Activated naive CD4-positive, alpha-beta T cell treated with anti-CD3 and anti-CD28 coated beads, Interleukin-2, amount 50 U/mL, for 16 hours (primary cell): Measurements from ENCODE around the gene PDIA5.
"Not testable (repeated sequence)": the region's sequence is repeated elsewhere in the genome, so short reads cannot be mapped to it uniquely, and the experiment has no call there.

Source experiments
- DNase-seq: peaks from one replicate; pipeline ENCODE4 v3.0.0-alpha.2; 2020

The PDIA5 gene

GRCh38 chr3:123151853-123152420 is 85.1 kb downstream of the PDIA5 start:
- not testable (repeated sequence) for DNase-seq

DNA sequence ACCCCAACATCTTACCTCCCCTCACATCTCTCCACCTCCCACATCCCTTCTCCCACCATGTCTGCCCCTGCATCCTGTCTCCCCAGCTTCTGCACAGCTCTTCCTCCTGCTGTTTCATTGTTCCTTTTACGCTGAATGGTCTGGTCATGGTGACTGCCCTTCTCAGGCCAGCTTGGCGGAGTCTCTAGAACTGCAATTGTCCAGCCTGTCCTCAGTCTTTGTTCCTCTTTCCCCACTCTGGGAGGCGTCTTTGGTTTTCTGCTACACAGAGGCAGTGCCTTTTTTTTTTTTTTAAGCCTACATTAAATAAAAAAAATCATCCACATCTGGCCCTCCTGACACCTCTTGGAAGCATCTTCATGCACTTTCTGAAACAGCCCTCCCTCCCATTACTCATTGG is 85.9 kb downstream of the PDIA5 start:
- no peak for DNase-seq

DNA sequence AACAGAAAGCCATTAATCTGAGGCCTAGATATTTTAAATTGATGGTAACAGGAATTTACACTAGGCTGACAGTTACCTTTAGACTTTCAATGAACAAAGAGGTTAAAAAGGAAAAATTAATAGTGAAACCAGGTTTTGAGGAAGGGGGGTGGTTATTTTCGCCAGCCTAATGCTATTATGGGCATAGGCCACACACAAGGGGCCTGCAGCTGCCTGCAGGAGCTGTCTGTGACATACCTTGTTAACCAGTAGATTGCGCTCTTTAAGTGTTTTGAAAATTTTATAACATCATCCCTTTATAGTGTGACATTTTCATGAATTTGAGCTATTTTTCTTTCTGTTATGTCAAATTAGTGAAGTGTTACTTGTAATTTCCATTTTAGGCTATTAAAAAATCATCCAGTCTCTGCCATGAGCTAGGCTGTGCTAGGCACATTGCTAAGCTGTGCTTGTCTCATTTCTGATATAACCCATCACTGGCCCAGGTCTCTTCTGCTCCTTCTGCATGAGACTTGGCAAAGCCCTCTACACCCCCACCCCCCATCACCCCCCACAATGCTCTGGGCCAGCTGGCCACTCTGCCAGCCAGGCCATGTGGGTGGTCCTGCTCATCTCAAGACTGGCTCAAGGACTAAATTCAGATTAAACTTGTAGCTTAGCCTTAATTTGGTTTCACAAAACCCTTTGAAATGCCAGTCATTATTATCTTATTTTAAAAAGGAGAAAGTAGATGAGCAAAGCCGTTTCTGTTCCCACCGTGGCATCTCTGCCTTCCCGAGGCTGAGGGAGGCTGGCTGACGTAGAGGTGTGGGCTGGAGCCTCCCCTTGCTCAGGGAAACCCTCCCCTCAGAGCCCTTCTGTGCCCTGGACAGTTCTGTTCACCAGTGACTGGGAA is 86.5 kb downstream of the PDIA5 start:
- no peak for DNase-seq

DNA sequence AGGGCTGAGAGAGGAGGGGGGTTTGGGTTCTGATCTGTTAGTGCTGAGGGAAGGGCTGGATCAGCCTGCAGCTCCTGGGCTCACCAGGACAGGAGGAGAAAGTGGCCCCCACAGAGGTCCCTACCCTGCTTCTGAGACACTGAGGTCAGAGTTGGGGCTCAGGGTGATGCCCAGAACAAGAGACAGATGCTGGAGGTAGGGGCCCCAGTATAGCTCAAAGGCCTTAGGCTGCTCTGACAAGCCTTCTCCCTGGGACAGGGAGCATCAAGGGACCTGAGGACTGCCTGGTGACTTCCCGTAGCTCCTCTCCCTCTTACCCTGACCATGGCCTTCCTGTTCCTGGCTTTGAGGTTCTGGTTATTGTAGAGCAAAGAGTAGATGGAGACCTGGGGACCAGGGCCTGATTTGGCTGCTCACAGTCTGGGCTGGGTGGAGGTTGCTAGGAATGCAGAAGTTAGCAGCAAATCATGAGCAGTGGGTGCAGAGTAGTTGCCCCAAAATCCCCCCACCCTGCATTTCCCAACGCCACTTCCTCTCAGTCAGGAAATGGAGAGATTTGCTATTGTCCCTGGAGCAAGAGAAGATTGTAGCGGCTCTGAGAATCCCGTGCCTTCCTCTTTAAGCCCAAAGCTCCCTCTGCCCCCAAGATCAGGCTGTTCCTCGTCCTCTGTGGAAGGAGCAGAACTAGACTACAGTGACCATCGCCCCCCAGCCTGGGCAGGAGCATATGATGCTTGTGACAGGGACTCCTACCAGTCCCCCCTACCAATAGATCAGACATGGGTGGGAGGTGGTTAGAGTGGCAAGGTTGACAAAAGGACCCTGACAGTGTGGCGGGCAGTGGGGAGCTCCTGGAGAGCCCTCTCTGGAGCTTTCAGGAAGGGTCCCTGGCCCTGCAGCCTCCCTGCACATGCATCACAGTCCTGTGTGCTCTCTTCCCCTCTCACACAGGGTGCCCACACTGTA is 87.5 kb downstream of the PDIA5 start:
- no peak for DNase-seq

GRCh38 chr3:123155471-123156011 is 88.7 kb downstream of the PDIA5 start:
- no peak for DNase-seq

DNA sequence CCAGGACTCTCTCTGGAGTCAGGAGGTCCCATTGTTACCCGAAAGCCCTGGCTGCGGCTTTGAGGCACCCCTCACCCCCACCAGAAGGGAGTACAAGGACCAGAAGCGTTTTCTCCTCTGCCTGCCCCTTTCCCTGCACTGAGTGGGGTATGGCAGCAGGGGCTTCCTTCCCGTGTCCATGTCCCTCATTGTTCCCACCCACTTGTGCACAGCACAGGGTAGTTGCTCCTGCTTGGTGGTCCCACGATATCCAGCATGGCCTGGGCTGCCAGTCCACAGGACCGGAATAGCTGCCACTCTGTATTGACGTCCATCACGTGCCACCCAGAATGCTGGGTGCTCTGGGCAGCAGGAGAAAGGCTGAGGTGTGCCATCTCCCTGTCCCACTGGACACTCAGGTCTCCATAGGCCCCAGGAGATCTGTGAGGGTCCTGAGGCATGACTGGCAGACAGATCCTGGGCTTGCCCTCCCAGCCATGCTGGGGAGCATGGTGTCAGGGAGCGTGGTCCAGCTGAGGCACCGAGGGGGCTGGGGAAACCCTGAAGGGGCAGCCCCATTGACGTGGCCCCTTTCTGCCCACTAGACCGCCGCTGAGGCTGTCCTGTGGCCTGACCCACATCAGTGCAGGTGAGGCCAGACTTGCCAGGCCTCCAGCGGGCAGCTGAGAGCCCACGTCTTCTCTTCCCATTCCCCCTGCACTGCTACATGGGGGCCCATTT is 89.6 kb downstream of the PDIA5 start:
- no peak for DNase-seq

GRCh38 chr3:123157209-123157597 is 90.4 kb downstream of the PDIA5 start:
- no peak for DNase-seq

DNA sequence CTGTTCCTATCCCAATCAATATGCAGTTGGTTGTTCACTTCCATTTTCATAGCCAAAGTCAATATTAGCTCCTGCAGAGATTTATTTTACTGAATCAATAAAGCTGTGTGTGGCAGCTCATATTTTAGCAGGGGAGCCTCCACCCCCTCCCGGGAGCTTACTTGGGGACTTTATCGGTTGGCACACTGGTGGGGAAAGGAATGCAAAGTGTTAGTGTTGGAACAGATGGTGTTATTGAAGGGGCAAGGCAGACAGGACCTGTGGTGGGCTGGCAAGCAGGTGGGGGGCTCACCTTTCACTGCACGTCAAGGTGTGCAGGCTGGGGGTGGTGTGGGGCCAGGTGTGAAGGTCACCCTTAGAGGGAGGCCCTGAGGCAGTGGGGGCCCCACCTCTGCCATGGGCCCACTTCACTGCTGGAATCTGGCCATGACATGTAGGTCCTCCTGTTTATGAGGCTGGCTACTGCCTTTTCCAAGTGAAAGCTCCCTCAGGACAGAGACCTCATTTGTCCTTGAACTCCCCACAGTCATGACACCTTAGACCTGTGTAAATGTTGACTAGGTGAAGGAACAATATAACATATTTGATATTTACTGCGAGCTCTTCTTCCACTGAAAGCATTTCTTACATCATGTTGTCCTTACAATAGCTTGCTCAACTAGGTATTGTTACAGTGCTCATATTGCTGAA is 90.9 kb downstream of the PDIA5 start:
- no peak for DNase-seq

DNA sequence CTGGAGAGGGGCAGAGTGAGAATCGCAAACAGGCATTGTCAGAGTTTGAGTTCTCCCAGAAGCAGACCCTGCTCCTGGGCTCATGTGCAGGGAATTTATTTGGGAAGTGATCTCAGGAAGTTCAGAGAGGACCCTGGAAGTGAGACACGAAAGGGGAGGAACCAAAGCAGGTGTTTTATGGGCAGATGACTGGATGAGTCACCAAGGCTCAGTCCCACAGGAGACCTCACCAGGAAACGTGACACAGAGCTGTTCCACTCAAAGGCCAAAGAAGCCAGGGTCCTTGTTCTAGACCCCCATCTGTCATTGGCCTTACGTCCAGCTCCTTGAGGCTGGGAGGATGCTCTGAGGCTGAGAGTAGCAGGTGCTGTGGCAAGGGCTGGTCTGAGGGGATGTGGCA is 91.5 kb downstream of the PDIA5 start:
- DNase-seq: no peak

DNA sequence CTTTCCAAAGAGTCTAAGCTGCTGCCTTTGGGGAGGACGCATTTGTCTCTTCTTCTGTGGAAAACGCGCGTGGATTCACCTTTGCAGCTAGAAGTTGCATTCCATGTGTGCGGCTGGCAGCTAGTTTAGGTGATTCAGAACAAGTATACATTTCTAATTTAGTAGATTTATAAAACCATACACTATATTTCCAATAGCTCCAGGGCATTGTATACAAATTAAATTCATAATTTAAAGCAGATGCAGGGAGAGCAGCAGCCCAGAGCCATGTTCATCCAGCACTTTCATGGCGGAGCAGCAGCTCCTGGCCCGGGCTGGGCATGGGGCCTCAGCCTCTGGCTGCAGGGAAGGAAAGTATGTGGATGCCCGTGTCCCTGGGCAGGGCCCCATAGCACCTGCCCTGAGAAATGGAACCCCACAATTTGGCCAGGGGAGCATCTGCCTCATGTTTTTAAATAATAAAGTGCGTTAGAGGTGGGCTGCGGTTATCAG is 92.1 kb downstream of the PDIA5 start:
- no peak for DNase-seq

DNA sequence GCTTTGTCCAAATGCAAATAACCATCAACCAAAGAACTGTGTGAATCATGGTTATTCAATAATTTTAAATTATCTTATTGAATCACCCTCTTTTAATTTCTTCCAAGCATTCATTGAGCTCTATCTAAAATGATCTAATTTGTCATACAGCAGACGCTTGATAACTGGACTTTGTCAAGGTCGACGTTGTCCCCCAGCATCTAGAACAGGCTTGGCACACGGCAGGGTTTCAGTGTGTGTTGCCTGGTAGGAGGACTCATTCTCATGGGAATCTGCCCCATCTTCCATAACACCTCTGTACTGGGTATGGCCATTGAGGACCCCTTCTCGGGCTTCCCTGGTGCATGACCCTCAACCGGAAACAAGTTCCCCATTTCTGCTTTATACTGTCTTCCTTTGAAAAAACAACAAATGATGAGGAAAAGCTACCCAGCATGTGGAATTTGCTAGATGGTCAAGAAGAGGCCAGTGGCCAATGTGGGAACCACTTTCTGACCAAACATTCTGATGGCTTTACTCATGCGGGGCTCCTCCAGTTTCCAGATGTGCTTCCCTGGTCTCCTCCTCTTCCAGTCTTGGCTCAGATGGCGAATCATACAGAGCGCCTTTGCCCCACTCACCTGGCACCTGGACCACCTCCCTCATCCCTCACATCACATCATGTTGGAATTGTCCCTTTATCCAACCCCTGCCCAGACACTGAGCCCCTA is 93.3 kb downstream of the PDIA5 start:
- no peak for DNase-seq

GRCh38 chr3:123161167-123161566 is 94.3 kb downstream of the PDIA5 start:
- no peak for DNase-seq

DNA sequence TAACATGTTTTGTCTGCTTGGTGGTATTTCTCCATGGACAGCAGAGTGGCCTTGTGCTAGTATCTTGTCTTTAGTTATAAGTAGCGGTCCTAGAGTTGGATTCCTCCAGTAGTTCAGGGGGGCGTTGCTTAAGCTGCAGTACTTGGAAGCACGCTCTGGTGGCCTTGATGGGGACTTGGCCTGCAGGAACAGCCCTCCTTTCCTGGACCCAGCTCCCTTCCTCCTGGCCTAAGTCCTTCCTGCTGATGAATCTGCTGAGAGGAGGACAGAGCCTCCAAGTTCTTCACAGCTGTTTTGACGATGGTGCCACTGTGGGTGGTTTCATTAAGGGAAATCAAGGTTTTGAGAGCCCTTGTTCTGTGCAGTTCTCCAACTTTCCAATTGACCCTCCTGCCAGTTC is 96.3 kb downstream of the PDIA5 start:
- no peak for DNase-seq

- DNase-seq: no peak
Measured at GRCh38 chr3:123165163-123165562, 98.3 kb downstream of the PDIA5 start.

- no peak for DNase-seq
Measured at GRCh38 chr3:123167686-123168085, 100.9 kb downstream of the PDIA5 start.

DNA sequence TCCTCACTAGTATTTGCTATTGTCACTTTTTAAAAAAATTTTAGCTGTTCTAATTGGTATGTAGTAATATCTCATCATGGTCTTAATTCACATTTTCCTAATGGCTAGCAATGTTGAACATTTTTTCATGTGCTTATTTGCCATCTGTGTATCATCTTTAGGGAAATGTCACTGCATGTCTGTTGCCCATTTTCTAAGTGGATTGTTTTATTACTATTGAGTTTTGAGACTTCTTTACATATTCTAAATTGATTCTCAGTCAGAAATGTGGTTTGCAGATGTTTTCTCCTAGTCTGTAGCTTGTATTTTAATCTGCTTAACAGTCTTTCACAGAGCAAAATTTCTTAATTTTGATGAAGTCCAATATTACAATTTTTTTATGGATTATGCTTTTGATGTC is 101.3 kb downstream of the PDIA5 start:
- no peak for DNase-seq

GRCh38 chr3:123168605-123169004 is 101.8 kb downstream of the PDIA5 start:
- no peak for DNase-seq

DNA sequence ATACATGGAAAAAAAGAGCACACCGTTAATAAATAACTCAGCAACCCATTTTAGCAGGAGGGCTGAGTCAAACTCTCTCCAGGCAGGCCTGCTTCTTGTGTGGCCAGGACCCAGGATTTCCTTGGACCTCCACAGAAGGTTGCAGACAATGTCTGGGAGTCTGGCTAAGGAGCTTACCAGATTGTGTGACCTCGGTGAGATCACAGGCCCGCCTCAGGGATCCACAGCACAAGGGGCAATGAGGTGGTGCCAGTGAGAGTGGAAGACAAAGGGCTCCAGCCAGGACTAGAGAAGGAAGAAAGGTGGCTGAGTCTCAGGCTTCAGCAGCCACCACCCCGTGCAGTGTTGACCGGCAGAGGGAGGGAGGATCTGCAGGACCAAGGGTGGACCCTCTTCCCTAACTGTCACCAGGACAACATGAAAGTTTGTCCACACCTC is 102.7 kb downstream of the PDIA5 start:
- no peak for DNase-seq

DNA sequence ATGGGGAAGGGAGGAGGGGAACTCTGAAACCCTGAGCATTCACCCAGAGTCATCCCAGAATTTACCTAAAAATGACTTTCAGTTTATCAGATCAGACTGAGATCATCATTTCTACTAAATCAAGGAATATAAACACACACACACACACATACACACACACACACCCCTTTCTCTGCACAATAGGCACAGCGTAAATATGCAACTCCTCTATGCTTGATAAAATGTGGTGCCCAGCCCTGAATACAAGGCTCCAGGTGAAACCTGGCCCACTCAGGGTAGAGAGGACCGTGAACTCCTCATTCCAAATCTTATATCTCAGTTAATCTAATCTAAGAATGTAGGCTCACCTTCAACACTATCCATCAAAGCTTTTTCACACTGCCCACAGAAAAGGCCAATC is 103.1 kb downstream of the PDIA5 start:
- no peak for DNase-seq

DNA sequence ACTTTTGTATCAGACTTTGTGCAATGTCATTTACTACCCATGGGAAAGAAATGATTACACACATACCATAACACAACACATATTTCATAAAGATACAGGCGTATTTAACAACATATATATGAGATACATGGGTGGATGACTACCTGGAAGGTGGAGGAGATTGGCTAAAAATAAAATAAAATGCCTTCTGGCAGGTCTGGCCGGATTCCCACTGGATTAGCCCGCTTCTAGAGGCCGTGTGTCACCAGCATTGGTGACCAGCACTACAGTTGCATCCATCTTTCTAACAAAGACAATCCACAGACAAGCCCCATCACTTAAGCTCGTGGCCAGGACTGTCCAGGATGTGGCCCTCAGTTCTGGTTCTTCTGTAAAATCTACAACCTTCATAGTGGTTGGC is 114.0 kb downstream of the PDIA5 start:
- DNase-seq: no peak

GRCh38 chr3:123186695-123187094 is 119.9 kb downstream of the PDIA5 start:
- no peak for DNase-seq
